WTC11 (cell line): Measurements from ENCODE around the gene SPATS2. TPM values are rescaled to one million over a fixed set of nuclear protein-coding genes. Genes with fewer than 3 reads are reported as not detected.

Experiments used
- ATAC-seq: fragments of 200-7000 bp; cut with Tn5 transposase; 2 replicates; pipeline ENCODE4 v1.10.0; 2021; ENCODE audit warnings: mild to moderate bottlenecking, moderate library complexity
- CTCF ChIA-PET: fragments of 300-600 bp; sonication (Branson Sonifier 250); formaldehyde crosslinking; loops from one replicate; lab custom pipeline; 2021; ENCODE audit warnings: antibody characterized with exemption; lab: Charles Lee
- POLR2A ChIA-PET: fragments of 350-600 bp; sonication (Branson Sonifier 250); formaldehyde crosslinking; loops from one replicate; lab custom pipeline; 2021; ENCODE audit warnings: antibody characterized with exemption; lab: Charles Lee
- DNase-seq: peaks from one replicate; pipeline ENCODE4 v3.0.0; 2021; ENCODE audit warnings: low spot score
- H3K27ac Mint-ChIP-seq: 2 replicates; pipeline ENCODE4 v1.8.0; 2021; ENCODE audit warnings: mixed read lengths
- H3K27me3 Mint-ChIP-seq: 2 replicates; pipeline ENCODE4 v1.8.0; 2021; ENCODE audit warnings: low read depth, mild to moderate bottlenecking, moderate library complexity, mixed read lengths
- H3K36me3 Mint-ChIP-seq: 2 replicates; pipeline ENCODE4 v1.8.0; 2021; ENCODE audit warnings: mixed read lengths
- H3K4me1 Mint-ChIP-seq: 2 replicates; pipeline ENCODE4 v1.8.0; 2022; ENCODE audit warnings: mixed read lengths
- H3K4me3 Mint-ChIP-seq: 2 replicates; pipeline ENCODE4 v1.8.0; 2021; ENCODE audit warnings: mild to moderate bottlenecking, moderate library complexity, mixed read lengths
- H3K9me3 Mint-ChIP-seq: 2 replicates; pipeline ENCODE4 v1.8.0; 2021; ENCODE audit warnings: mixed read lengths
- ARID4B ChIP-seq: sonication (generic); formaldehyde crosslinking; IDR thresholded peaks from 2 replicates; pipeline ENCODE4 v1.8.0; 2023; ENCODE audit warnings: missing genetic modification reagents, mild to moderate bottlenecking, borderline replicate concordance
- E2F5 ChIP-seq: sonication (generic); formaldehyde crosslinking; IDR thresholded peaks from 2 replicates; pipeline ENCODE4 v1.8.1; 2022; ENCODE audit warnings: mild to moderate bottlenecking, moderate library complexity, missing genetic modification reagents
- ELF4 ChIP-seq: sonication (generic); formaldehyde crosslinking; IDR thresholded peaks from 2 replicates; pipeline ENCODE4 v1.8.1; 2022; ENCODE audit warnings: low read depth, mild to moderate bottlenecking, moderate library complexity, missing genetic modification reagents
- ETV6 ChIP-seq: sonication (generic); formaldehyde crosslinking; IDR thresholded peaks from 2 replicates; pipeline ENCODE4 v1.8.1; 2022; ENCODE audit warnings: mild to moderate bottlenecking, missing genetic modification reagents
- FOXP4 ChIP-seq: sonication (generic); formaldehyde crosslinking; IDR thresholded peaks from 2 replicates; pipeline ENCODE4 v1.8.0; 2022; ENCODE audit warnings: mild to moderate bottlenecking, missing genetic modification reagents
- GTF2I ChIP-seq: fragments of 250-450 bp; sonication (Bioruptor Pico); conservative IDR thresholded peaks from 2 replicates; pipeline ENCODE4 v1.4.0; 2021; ENCODE audit warnings: mild to moderate bottlenecking
- MXD4 ChIP-seq: fragments of 250-450 bp; sonication (Bioruptor Pico); IDR thresholded peaks from 2 replicates; pipeline ENCODE4 v1.8.0; 2021; ENCODE audit warnings: mild to moderate bottlenecking, moderate library complexity, borderline replicate concordance
- NFATC4 ChIP-seq: fragments of 250-450 bp; sonication (Bioruptor Pico); IDR thresholded peaks from 2 replicates; pipeline ENCODE4 v1.9.0; 2021; ENCODE audit warnings: mild to moderate bottlenecking
- NFYB ChIP-seq: sonication (generic); formaldehyde crosslinking; conservative IDR thresholded peaks from 2 replicates; pipeline ENCODE4 v1.8.0; 2022; ENCODE audit warnings: low read depth, missing genetic modification reagents
- TEAD4 ChIP-seq: sonication (generic); formaldehyde crosslinking; IDR thresholded peaks from 2 replicates; pipeline ENCODE4 v1.8.0; 2022; ENCODE audit warnings: mild to moderate bottlenecking, missing genetic modification reagents
- USF1 ChIP-seq: sonication (generic); formaldehyde crosslinking; IDR thresholded peaks from 2 replicates; pipeline ENCODE4 v1.8.0; 2022; ENCODE audit warnings: mild to moderate bottlenecking, missing genetic modification reagents
- ZBTB43 ChIP-seq: sonication (generic); formaldehyde crosslinking; IDR thresholded peaks from 2 replicates; pipeline ENCODE4 v1.8.1; 2023; ENCODE audit warnings: mild to moderate bottlenecking, missing genetic modification reagents
- total RNA-seq: library from RNA; stranded (reverse); gene quantifications from 3 replicates; pipeline ENCODE4 v1.2.3, GENCODE V29; 2021

The SPATS2 gene
- total RNA-seq, 1 experiment from 2014 or later: 25.9 TPM

GRCh38 chr12:49342066-49342913, 25.0 kb upstream of the SPATS2 start (continued):
- TF ChIP-seq USF1 (CRISPR knock-in tag): peak; percentile 6; the same call in 1 of the 2 replicates
- TF ChIP-seq ZBTB43 (CRISPR knock-in tag): peak; percentile 56; the same call in 1 of the 2 replicates
- TF ChIP-seq MXD4 (CRISPR knock-in tag): no peak
- no peak for TF ChIP-seq GTF2I (CRISPR knock-in tag)
- no peak for TF ChIP-seq NFYB (CRISPR knock-in tag)
- TF ChIP-seq ARID4B (CRISPR knock-in tag): 0 out of 2 replicates have a peak, but pooled peaks have one; percentile 24
- no peak for TF ChIP-seq ETV6 (CRISPR knock-in tag)
- 0 out of 2 replicates have a peak, but pooled peaks have one; percentile 55 for TF ChIP-seq TEAD4
- TF ChIP-seq ELF4 (CRISPR knock-in tag): no peak
- TF ChIP-seq NFATC4 (CRISPR knock-in tag): no peak

GRCh38 chr12:49342914-49343731, 24.1 kb upstream of the SPATS2 start:
- H3K36me3 Mint-ChIP-seq: no peaks in the 10 kb centered on the region
- H3K4me3 Mint-ChIP-seq: peak overlapping the region; percentile 67
- peaks cover 99% of the 10 kb centered on the region for H3K27me3 Mint-ChIP-seq
- no peak overlapping the region for H3K27ac Mint-ChIP-seq
- H3K9me3 Mint-ChIP-seq: no peaks in the 10 kb centered on the region
- peaks cover 55% of the 10 kb centered on the region for H3K4me1 Mint-ChIP-seq
- POLR2A ChIA-PET: interaction anchor here (0.6 to 2.7 kb wide), 5 partner anchors 11 to 386 kb away, joined by 3 to 18 read pairs (median 6); partner anchors contain the start of genes ARF3 and TROAP
- TF ChIP-seq E2F5 (CRISPR knock-in tag) (0 out of 2 replicates have a peak, but pooled peaks have one; percentile 2), FOXP4 (CRISPR knock-in tag) (no peak)
- no peak for DNase-seq
- CTCF ChIA-PET: interaction anchor here (0.7 to 3.9 kb wide), 45 partner anchors 8 to 398 kb away, joined by 3 to 264 read pairs (median 6); partner anchors contain the start of genes KCNH3, PRPF40B, PRPH and SPATS2
- ATAC-seq: no peak
